ENCODE results near the gene PARD3B.

DNA sequence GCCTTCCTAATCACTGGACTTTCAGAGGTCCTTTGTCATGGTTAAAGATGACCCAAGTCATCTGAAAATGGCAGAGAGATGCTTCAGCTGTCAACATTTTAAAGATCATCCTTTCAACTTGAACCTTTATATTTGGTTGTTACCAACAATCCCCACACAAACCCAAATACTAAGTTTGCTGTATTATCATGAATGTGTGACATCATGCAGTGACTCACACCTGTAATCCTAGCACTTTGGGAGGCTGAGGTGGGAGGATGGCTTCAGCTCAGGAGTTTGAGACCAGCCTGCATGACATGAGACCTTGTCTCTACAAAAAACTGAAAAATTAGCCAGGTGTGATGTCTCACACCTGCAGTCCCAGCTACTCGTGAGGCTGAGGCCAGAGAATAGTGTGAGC, 1081.8 kb downstream of the PARD3B start:
- TF ChIP-seq, protein P1, sequence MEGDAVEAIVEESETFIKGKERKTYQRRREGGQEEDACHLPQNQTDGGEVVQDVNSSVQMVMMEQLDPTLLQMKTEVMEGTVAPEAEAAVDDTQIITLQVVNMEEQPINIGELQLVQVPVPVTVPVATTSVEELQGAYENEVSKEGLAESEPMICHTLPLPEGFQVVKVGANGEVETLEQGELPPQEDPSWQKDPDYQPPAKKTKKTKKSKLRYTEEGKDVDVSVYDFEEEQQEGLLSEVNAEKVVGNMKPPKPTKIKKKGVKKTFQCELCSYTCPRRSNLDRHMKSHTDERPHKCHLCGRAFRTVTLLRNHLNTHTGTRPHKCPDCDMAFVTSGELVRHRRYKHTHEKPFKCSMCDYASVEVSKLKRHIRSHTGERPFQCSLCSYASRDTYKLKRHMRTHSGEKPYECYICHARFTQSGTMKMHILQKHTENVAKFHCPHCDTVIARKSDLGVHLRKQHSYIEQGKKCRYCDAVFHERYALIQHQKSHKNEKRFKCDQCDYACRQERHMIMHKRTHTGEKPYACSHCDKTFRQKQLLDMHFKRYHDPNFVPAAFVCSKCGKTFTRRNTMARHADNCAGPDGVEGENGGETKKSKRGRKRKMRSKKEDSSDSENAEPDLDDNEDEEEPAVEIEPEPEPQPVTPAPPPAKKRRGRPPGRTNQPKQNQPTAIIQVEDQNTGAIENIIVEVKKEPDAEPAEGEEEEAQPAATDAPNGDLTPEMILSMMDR (IDR thresholded peaks at IDR 0.05) = no peak
- TF ChIP-seq POLR2AphosphoS5 (IDR thresholded peaks at IDR 0.05) = no peak
- no peak for TF ChIP-seq POLR2A (IDR thresholded peaks at IDR 0.05)

Data from prostate gland (tissue), 2 donors.